ENCODE data around the gene KIAA1671. TPM values are rescaled to one million over a fixed set of nuclear protein-coding genes. Genes with fewer than 3 reads are reported as not detected.
"Not testable (repeated sequence)": the region's sequence is repeated elsewhere in the genome, so short reads cannot be mapped to it uniquely, and the experiment has no call there.

The KIAA1671 gene
- total RNA-seq: 1 to 10 TPM; 5.1 to 5.5 TPM

GRCh38 chr22:24951942-24952836, at the start of gene KIAA1671:
KIAA1671 (plus strand) TSS chr22:24952716; CDS start chr22:25028000, 75,284 bp downstream.
- peaks cover 21% of the 10 kb centered on the region for H3K4me1 Mint-ChIP-seq (ENCODE audit: low read depth)
- DNase-seq (peak; percentile 85), ATAC-seq (peak; percentile 94)
- H3K4me3 Mint-ChIP-seq: peak within 1 kb of the TSS; percentile 78
- H3K36me3 Mint-ChIP-seq (ENCODE audit: low read depth): no peaks in the 10 kb centered on the region
- peaks cover 57% of the 10 kb centered on the region for H3K27me3 Mint-ChIP-seq (ENCODE audit: low read depth)
- H3K27ac Mint-ChIP-seq: no peak within 1 kb of the TSS
- POLR2A ChIA-PET: no interaction called here
- CTCF ChIA-PET: interaction anchor here (0.9 to 14.4 kb wide), 8 partner anchors 10 to 107 kb away, joined by 3 to 111 read pairs (median 4); no protein-coding TSS in a partner anchor
- no peaks in the 10 kb centered on the region for H3K9me3 Mint-ChIP-seq (ENCODE audit: insufficient read depth)

GRCh38 chr22:24905909-24906308, 46.6 kb upstream of the KIAA1671 start:
- Mint-ChIP-seq H3K4me1 (ENCODE audit: low read depth) (no peaks in the 10 kb centered on the region), H3K27me3 (ENCODE audit: low read depth) (no peaks in the 10 kb centered on the region), H3K4me3 (no peak overlapping the region), H3K9me3 (ENCODE audit: insufficient read depth) (peaks cover 7% of the 10 kb centered on the region), H3K36me3 (ENCODE audit: low read depth) (peaks cover 6% of the 10 kb centered on the region), H3K27ac (no peak overlapping the region)
- ATAC-seq (no peak), DNase-seq (no peak)
- CTCF ChIA-PET: no interaction called here
- POLR2A ChIA-PET: no interaction called here

GRCh38 chr22:24907101-24907500, 45.4 kb upstream of the KIAA1671 start:
- H3K4me3 Mint-ChIP-seq; DNase-seq; H3K9me3 Mint-ChIP-seq (ENCODE audit: insufficient read depth); H3K4me1 Mint-ChIP-seq (ENCODE audit: low read depth); H3K27ac Mint-ChIP-seq; POLR2A ChIA-PET; ATAC-seq; CTCF ChIA-PET; H3K36me3 Mint-ChIP-seq (ENCODE audit: low read depth); H3K27me3 Mint-ChIP-seq (ENCODE audit: low read depth): not testable (repeated sequence)

GRCh38 chr22:24920029-24920428, 32.5 kb upstream of the KIAA1671 start:
- no peaks in the 10 kb centered on the region for H3K4me1 Mint-ChIP-seq (ENCODE audit: low read depth)
- H3K27me3 Mint-ChIP-seq (ENCODE audit: low read depth): no peaks in the 10 kb centered on the region
- ChIA-PET CTCF (no interaction called here), POLR2A (no interaction called here)
- H3K27ac Mint-ChIP-seq: no peak overlapping the region
- ATAC-seq (no peak), DNase-seq (no peak)
- no peaks in the 10 kb centered on the region for H3K36me3 Mint-ChIP-seq (ENCODE audit: low read depth)
- H3K9me3 Mint-ChIP-seq (ENCODE audit: insufficient read depth): no peaks in the 10 kb centered on the region
- no peak overlapping the region for H3K4me3 Mint-ChIP-seq

GRCh38 chr22:24925586-24926427, 26.7 kb upstream of the KIAA1671 start:
- Mint-ChIP-seq H3K27ac (no peak overlapping the region), H3K36me3 (ENCODE audit: low read depth) (no peaks in the 10 kb centered on the region), H3K27me3 (ENCODE audit: low read depth) (peaks cover 12% of the 10 kb centered on the region), H3K9me3 (ENCODE audit: insufficient read depth) (no peaks in the 10 kb centered on the region), H3K4me1 (ENCODE audit: low read depth) (no peaks in the 10 kb centered on the region), H3K4me3 (no peak overlapping the region)
- no peak for ATAC-seq
- CTCF ChIA-PET: no interaction called here
- POLR2A ChIA-PET: no interaction called here
- DNase-seq: no peak

GRCh38 chr22:24926428-24926725, 26.1 kb upstream of the KIAA1671 start:
- H3K36me3 Mint-ChIP-seq (ENCODE audit: low read depth): no peaks in the 10 kb centered on the region
- H3K27me3 Mint-ChIP-seq (ENCODE audit: low read depth): peaks cover 16% of the 10 kb centered on the region
- no peak for ATAC-seq
- no peak overlapping the region for H3K27ac Mint-ChIP-seq
- no peak for DNase-seq
- H3K4me1 Mint-ChIP-seq (ENCODE audit: low read depth): no peaks in the 10 kb centered on the region
- no peaks in the 10 kb centered on the region for H3K9me3 Mint-ChIP-seq (ENCODE audit: insufficient read depth)
- H3K4me3 Mint-ChIP-seq: no peak overlapping the region
- POLR2A ChIA-PET: no interaction called here
- CTCF ChIA-PET: interaction anchor here (1.1 kb wide), 1 partner anchor 12 kb away, joined by 3 read pairs; no protein-coding TSS in a partner anchor

- POLR2A ChIA-PET: no interaction called here
- H3K4me1 Mint-ChIP-seq (ENCODE audit: low read depth): no peaks in the 10 kb centered on the region
- H3K27me3 Mint-ChIP-seq (ENCODE audit: low read depth): peaks cover 22% of the 10 kb centered on the region
- CTCF ChIA-PET: interaction anchor here (1.1 kb wide), 1 partner anchor 11 kb away, joined by 3 read pairs; no protein-coding TSS in a partner anchor
- no peaks in the 10 kb centered on the region for H3K9me3 Mint-ChIP-seq (ENCODE audit: insufficient read depth)
- no peak overlapping the region for H3K4me3 Mint-ChIP-seq
- DNase-seq (no peak), ATAC-seq (no peak)
- H3K36me3 Mint-ChIP-seq (ENCODE audit: low read depth): no peaks in the 10 kb centered on the region
- H3K27ac Mint-ChIP-seq: no peak overlapping the region
Measured at GRCh38 chr22:24926849-24927579, 25.5 kb upstream of the KIAA1671 start.

- no peaks in the 10 kb centered on the region for H3K36me3 Mint-ChIP-seq (ENCODE audit: low read depth)
- ATAC-seq: no peak
- no peaks in the 10 kb centered on the region for H3K9me3 Mint-ChIP-seq (ENCODE audit: insufficient read depth)
- peaks cover 23% of the 10 kb centered on the region for H3K27me3 Mint-ChIP-seq (ENCODE audit: low read depth)
- POLR2A ChIA-PET: no interaction called here
- CTCF ChIA-PET: no interaction called here
- no peak overlapping the region for H3K4me3 Mint-ChIP-seq
- no peak overlapping the region for H3K27ac Mint-ChIP-seq
- DNase-seq: no peak
- no peaks in the 10 kb centered on the region for H3K4me1 Mint-ChIP-seq (ENCODE audit: low read depth)
Measured at GRCh38 chr22:24928322-24928721, 24.2 kb upstream of the KIAA1671 start.

- peaks cover 23% of the 10 kb centered on the region for H3K27me3 Mint-ChIP-seq (ENCODE audit: low read depth)
- CTCF ChIA-PET: interaction anchor here (1.3 kb wide), 1 partner anchor 118 kb away, joined by 3 read pairs; no protein-coding TSS in a partner anchor
- no peaks in the 10 kb centered on the region for H3K36me3 Mint-ChIP-seq (ENCODE audit: low read depth)
- POLR2A ChIA-PET: no interaction called here
- DNase-seq (no peak), ATAC-seq (no peak)
- H3K4me3 Mint-ChIP-seq: no peak overlapping the region
- H3K4me1 Mint-ChIP-seq (ENCODE audit: low read depth): no peaks in the 10 kb centered on the region
- no peak overlapping the region for H3K27ac Mint-ChIP-seq
- H3K9me3 Mint-ChIP-seq (ENCODE audit: insufficient read depth): no peaks in the 10 kb centered on the region
Measured at GRCh38 chr22:24930678-24931077, 21.8 kb upstream of the KIAA1671 start.

- CTCF ChIA-PET: interaction anchor here (4.3 kb wide), 1 partner anchor 113 kb away, joined by 47 read pairs; no protein-coding TSS in a partner anchor
- no peak overlapping the region for H3K27ac Mint-ChIP-seq
- H3K36me3 Mint-ChIP-seq (ENCODE audit: low read depth): no peaks in the 10 kb centered on the region
- POLR2A ChIA-PET: no interaction called here
- peaks cover 10% of the 10 kb centered on the region for H3K27me3 Mint-ChIP-seq (ENCODE audit: low read depth)
- no peak for ATAC-seq
- H3K4me1 Mint-ChIP-seq (ENCODE audit: low read depth): no peaks in the 10 kb centered on the region
- H3K4me3 Mint-ChIP-seq: no peak overlapping the region
- DNase-seq: no peak
- H3K9me3 Mint-ChIP-seq (ENCODE audit: insufficient read depth): no peaks in the 10 kb centered on the region
Measured at GRCh38 chr22:24935771-24936483, 16.6 kb upstream of the KIAA1671 start.

- ATAC-seq (no peak), DNase-seq (peak; percentile 35)
- POLR2A ChIA-PET: no interaction called here
- Mint-ChIP-seq H3K4me1 (ENCODE audit: low read depth) (no peaks in the 10 kb centered on the region), H3K36me3 (ENCODE audit: low read depth) (no peaks in the 10 kb centered on the region), H3K27me3 (ENCODE audit: low read depth) (peaks cover under 1% of the 10 kb centered on the region), H3K9me3 (ENCODE audit: insufficient read depth) (no peaks in the 10 kb centered on the region), H3K27ac (no peak overlapping the region), H3K4me3 (no peak overlapping the region)
- CTCF ChIA-PET: interaction anchor here (0.7 to 4.3 kb wide), 5 partner anchors 14 to 123 kb away, joined by 4 to 47 read pairs (median 9); partner anchors contain the start of gene KIAA1671
Measured at GRCh38 chr22:24937114-24937513, 15.4 kb upstream of the KIAA1671 start.

Data from activated CD8-positive, alpha-beta T cell treated with anti-CD3 and anti-CD28 coated beads, Interleukin-2, amount 10 ng/mL, durations not matched to agents 7 days and 5 days (primary cell).